NAMALWA (cell line): Measurements from ENCODE around the gene KPNA3.
A peak's percentile ranks its signal among the peaks of the same experiment; 100 is the strongest.
"Not testable (repeated sequence)": the region's sequence is repeated elsewhere in the genome, so short reads cannot be mapped to it uniquely, and the experiment has no call there.

Experiments used
- DNase-seq: peaks from one replicate; pipeline ENCODE4 v3.0.0-alpha.2; 2015; ENCODE audit warnings: low spot score

Gene KPNA3

GRCh38 chr13:49806126-49806536, 13.6 kb upstream of the KPNA3 start:
- no peak for DNase-seq

DNA sequence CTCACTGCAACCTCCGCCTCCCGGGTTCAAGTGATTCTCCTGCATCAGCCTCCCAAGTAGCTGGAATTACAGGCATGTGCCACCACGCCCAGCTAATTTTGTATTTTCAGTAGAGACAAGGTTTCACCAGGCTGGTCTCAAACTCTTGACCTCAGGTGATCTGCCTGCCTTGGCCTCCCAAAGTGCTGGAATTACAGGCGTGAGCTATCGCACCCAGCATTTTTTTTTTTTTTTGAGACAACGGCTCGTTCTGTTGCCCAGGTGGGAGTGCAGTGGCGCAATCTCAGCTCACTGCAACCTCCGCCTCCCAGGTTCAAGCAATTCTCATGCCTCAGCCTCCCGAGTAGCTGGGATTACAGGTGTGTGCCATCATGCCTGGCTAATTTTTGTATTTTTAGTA, 10.6 kb upstream of the KPNA3 start:
- not testable (repeated sequence) for DNase-seq

- no peak for DNase-seq
These were observed 9.9 kb upstream of the KPNA3 start for GRCh38 chr13:49802426-49802825.

DNA sequence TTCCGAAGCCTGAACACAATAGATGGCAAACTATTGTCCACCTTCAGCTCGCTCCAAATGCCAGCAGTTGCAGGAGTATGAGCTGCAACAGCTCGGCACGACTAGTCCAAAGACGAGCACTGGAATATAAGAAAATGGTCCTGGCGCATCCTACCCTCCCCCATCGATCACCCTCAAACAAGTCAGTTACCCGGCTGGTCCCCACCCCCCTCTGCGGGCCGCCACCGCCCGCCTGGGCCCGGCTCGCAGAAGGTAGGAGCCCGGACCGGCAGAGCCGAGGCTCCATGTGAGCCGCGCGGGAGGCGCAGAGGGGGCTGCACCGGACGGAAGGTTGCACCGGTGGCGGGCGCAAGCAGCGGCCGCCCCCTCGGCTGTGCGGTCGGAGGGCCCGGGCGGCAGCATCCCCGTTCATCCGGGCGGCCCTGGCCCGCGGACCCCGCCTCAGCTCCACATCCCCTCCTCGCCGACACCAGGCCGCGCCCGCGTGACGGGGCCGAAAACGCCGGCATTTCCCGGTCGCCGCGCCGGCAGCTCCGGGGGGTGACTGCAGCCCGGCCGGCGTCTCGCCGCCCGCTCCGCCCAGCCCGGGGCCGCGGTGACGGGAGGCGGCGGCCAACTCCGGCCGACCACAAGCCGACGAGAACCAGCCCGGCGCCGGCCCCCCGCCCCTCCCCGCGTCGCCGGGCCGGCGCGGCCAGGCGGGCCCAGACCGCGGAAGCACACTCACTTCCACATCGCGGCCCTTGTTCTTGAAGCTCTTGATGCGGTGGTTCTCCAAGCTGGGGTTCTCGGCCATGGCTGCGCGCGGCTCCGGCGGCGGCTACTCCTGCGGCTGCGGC, 552 bp downstream of the KPNA3 start:
- DNase-seq: peak; percentile 66

- peak; percentile 68 for DNase-seq
These were observed 1.2 kb downstream of the KPNA3 start for GRCh38 chr13:49791315-49791710.

DNA sequence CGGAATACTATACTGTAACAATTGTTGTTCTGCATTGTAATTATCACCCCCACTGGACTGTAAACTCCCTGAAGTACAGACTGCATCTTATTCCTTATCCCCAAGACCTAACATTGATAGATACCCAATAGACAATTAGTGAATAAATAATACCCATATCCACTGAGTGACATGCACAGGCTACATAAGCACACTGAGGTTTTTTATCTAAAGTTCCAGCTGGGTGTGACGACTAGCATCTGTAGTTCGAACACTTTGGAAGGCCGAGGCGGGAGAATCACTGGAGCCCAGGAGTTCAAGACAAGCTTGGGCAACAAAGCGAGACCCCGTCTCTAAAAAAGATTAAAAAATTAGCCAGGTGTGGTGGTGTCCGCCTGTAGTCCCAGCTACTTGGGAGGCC, 2.5 kb downstream of the KPNA3 start:
- DNase-seq: no peak

- no peak for DNase-seq
These were observed 6.0 kb downstream of the KPNA3 start for GRCh38 chr13:49786401-49787008.

DNA sequence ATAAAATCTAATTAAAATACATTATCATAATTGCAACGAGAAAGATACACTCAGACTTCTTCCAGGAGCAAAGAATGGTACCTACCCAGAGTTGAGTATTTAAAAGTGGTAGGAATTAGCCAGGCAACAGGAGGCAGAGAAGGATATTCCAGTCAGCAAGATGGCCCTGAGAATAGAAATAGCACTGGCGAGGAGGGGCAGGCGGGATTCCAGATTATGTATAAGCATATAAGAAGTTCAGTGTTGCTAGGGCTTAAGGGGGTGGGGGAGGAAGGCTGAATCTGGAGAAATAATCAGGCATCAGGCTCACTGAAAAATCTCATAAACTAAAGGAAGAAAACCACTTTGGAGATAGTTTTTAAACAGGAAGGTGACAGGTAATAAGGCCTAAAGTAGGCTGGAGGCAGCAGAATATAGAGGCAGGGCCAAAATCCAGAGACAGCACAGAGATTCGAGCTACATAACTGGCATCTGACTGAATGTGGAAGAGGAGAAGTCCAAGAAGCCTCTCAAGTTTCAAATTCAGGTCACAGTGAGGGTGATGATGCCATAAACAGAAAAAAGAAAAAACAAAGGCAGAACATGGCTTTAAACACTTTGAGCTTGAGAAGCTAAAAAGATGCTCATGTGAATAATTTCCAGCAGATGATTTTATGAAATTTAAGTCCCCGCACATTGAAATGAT, 7.5 kb downstream of the KPNA3 start:
- no peak for DNase-seq

DNA sequence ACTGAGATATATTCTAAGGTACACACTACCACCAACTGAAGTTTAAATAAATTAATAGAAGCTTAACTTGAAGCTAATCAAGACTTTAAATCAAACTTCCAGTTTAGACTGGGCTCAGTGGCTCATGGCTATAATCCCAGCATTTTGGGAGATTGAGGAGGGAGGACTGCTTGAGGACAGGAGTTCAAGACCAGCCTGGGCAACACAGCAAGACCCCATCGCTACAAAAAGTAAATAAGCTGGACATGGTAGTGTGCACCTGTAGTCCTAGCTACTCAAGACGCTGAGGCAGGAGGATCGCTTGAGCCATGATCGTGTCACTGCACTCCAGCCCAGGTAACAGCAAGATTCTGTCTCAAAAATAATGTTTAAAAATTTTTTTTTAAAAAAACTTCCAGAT, 8.6 kb downstream of the KPNA3 start:
- no peak for DNase-seq

- no peak for DNase-seq
These were observed 9.7 kb downstream of the KPNA3 start for GRCh38 chr13:49782784-49783183.

GRCh38 chr13:49781806-49782205, 10.7 kb downstream of the KPNA3 start:
- DNase-seq: no peak

DNA sequence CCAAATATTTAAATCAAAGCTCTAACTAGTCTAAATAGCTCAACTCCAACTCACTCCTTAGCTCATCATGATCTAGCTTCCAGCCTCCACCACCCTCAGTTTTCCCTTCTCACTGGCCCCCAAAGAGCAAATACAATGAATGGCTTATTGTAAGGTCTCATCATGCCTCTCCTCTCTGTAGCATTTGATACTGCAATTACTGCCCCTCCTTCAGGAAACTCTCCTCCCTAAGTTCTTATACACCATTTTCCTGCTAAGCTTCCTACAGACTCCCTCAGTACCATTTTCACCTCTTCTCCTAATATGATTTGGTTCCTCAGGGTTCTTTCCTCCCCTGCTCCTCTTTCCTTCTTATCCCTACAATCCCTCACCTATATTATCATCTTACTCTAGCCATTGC, 12.8 kb downstream of the KPNA3 start:
- DNase-seq: no peak

DNA sequence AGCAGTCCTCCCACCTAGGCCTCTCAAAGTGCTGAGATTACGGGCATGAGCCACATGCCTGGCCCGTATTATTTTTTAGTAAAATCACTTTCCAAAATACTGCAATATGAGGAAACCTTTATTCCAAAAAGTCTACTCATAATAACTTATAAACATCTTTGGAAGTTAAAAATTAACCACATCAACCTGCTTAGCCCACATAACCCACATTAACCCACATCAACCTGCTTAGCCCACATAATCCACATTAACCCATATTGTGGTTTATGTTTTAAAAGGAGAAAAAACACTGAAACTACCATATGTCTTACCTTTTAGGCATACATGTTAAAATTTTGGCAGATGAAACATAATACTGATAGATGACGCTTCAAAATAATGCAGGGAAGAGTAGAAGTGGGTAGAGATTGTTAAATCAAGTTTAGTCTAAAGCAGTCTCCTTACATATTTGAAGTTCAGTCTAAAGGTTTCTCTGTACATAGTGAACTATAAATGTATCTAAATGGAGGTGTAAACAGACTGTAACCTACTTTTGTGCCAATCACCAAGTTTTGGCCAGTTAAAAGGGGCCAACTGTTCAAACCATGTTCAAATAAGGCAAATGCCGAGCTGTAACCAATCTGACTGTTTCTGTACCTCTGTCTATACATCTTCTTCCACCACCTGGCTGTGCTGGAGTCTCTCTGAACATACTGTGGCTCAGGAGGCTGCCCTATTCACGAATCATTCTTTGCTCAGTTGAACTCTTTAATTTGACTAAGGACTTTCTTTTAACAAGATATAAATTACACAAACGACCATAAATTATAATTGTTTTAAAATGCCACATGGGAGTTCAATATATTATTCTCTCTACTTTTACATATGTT, 14.5 kb downstream of the KPNA3 start:
- DNase-seq: no peak

DNA sequence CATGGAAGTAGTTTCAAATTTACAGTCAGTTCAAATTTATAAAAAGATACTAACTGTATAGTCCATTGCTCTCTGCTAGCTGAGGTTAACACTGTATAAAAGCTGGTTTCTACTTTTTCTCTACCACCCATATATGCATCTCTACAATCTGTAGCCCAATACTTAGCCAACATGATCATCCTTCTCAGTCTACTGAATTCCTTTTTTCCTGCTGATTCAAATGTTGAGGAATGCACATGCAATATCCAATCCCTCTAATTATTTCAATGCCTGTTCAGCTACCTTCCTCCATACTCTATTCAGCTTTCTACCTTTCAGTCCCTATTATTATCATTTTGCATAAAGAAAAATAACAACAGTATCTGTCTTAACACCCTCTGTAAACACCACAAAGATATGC, 15.6 kb downstream of the KPNA3 start:
- DNase-seq: no peak

DNA sequence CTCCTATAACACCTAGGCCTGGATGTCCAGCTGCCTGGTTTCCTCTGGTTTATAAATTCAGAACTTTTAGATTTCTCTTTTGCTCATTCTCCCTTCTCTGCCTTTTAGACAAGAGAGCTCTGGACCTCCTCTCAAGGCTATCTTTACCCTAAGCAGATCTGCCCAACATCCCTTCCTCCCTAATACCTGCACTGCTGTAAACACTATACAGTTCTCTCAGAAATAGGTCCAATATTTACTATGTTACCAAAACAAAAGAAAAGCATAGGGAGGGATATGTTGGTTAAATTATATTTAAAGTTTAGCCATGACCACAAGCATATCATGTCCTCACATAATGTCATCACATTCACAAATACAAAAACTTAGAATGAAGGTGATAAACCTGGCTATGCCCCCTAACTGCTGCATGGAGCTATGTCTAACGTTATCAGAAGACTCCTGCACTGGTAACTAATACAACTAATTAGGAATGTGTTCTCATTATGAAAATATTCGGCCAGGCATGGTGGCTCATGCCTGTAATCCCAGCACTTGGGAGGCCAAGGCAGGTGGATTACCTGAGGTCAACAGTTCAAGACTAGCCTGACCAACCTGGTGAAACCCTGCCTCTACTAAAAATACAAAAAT, 18.0 kb downstream of the KPNA3 start:
- no peak for DNase-seq

GRCh38 chr13:49772828-49773227, 19.7 kb downstream of the KPNA3 start:
- no peak for DNase-seq

GRCh38 chr13:49761811-49762210, 30.7 kb downstream of the KPNA3 start:
- DNase-seq: not testable (repeated sequence)

GRCh38 chr13:49760558-49760957, 31.9 kb downstream of the KPNA3 start:
- no peak for DNase-seq

DNA sequence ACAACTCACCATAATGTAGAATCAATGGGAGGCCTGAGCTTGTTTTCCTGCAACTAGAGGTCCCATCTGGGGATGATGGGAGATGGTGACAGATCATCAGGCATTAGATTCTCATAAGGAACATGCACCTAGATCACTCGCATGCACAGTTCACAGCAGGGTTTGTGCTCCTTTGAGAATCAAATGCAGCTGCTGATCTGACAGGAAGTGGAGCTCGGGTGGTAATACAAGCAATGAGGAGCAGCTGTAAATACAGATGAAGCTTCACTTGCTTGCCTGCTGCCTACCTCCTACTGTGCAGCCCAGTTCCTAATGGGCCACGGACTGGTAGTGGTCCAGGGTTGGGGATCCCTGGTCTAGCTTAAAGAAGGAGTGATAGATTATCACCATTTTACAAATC, 33.0 kb downstream of the KPNA3 start:
- peak; percentile 50 for DNase-seq

- no peak for DNase-seq
These were observed 36.2 kb downstream of the KPNA3 start for GRCh38 chr13:49756263-49756662.

DNA sequence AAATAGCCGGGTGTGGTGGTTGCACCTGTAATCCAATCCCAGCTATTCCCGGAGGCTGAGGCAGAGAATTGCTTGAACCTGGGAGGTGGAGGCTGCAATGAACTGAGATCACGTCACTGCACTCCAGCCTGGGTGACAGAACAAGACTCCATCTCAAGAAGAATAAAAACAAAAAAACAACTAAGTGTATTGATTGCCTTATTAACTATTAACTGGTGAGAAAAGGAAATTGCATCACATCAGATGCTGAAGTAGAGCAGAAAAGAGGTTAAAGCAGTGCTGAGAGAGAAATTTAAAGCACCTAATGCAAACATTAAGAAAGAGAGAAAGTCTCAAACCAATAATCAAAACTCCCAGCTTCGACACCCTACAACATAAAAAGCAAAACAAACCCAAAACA, 38.3 kb downstream of the KPNA3 start:
- DNase-seq: no peak

DNA sequence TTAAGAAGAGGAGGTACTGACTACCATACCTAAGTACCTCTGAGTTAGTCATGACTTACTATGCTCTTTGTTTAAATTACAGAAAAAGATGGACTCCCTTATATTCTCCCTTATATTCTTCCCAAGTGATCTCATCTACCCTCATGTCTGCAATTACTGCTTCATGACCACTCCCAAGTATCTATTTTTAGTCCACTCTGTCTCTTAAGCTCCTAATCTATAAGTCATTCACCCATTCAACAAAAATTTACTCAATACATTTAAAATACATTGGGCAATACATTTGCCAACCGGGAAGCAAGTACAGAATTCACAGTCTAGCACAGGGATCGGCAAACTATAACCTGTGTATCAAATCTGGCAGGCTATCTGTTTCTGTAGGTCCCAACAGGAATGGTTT, 42.6 kb downstream of the KPNA3 start:
- no peak for DNase-seq
